ELR (cell line): ENCODE measurements around the gene COBLL1.
"Not testable (repeated sequence)": the region's sequence is repeated elsewhere in the genome, so short reads cannot be mapped to it uniquely, and the experiment has no call there.

ENCODE experiments used
- DNase-seq: peaks from one replicate; pipeline ENCODE4 v3.0.0-alpha.2; 2015; ENCODE audit warnings: low read depth

COBLL1 gene, protein sequence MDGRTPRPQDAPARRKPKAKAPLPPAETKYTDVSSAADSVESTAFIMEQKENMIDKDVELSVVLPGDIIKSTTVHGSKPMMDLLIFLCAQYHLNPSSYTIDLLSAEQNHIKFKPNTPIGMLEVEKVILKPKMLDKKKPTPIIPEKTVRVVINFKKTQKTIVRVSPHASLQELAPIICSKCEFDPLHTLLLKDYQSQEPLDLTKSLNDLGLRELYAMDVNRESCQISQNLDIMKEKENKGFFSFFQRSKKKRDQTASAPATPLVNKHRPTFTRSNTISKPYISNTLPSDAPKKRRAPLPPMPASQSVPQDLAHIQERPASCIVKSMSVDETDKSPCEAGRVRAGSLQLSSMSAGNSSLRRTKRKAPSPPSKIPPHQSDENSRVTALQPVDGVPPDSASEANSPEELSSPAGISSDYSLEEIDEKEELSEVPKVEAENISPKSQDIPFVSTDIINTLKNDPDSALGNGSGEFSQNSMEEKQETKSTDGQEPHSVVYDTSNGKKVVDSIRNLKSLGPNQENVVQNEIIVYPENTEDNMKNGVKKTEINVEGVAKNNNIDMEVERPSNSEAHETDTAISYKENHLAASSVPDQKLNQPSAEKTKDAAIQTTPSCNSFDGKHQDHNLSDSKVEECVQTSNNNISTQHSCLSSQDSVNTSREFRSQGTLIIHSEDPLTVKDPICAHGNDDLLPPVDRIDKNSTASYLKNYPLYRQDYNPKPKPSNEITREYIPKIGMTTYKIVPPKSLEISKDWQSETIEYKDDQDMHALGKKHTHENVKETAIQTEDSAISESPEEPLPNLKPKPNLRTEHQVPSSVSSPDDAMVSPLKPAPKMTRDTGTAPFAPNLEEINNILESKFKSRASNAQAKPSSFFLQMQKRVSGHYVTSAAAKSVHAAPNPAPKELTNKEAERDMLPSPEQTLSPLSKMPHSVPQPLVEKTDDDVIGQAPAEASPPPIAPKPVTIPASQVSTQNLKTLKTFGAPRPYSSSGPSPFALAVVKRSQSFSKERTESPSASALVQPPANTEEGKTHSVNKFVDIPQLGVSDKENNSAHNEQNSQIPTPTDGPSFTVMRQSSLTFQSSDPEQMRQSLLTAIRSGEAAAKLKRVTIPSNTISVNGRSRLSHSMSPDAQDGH

DNA sequence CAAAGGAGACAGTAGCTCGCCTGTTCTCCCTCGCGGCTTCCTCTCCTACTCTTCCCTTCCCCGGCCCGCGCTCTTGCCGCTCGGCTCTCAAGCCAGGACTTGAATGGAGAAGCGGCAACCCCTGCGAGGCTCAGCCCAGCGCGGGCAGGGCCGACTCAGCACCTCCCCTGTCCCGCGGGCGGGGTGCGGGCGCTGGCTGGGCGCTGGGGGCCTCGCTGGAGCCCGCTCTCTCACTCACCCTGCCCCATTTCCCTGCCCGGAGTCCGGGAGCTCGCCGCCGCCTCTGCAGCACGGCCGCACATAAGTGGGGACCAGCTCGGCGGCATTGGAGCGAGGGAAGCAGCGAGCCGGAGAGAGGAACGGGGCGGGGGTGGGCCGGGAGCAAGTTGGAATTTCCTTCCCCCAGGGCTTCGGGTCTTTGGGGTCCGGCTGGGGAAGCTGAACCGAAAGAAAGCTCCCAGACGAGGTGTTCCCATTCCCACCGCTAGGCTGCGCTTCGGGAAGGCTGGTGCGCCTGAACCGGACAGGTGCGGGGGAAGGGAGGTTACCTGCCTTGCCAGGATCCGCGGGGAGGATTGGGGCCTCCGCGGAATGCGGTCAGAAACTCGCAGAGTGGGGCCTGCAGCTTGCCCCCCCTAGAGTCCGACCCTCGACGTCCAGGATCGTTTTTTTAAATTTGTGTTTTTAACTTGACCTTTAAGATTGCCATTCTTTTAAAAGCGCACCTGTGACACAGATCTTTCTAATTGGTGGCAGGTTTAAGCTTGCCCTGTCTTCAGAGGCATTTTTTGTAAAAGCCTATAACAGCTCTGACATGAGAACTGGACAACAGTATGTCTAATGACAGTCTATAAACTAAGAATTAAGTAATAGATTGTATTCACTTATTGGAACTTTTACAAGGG, at the start of gene COBLL1:
COBLL1 (minus strand) TSS at position 105 of the 905 bp plus-strand sequence. CDS start 627 bp downstream, outside the sequence.
- peak; percentile 77 for DNase-seq

DNA sequence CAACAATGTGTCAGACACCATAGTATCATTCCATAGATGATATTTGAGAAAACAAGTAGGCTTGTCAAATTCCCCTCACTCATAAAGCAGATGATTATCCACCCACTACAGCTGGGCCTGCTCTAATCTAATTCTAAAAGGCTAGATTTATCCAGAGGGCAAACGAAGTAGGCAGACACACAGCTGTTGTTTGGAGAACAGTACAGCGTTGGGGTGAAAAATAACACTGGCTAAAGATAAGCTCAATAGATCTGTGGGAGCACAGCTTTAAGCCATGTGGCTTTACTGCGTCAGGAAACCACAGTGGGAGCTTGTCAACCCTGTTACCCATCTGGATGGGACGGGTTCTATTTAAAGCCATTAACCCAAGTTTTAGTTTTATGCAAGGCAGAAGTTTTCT, 48.9 kb upstream of the COBLL1 start:
- no peak for DNase-seq

DNA sequence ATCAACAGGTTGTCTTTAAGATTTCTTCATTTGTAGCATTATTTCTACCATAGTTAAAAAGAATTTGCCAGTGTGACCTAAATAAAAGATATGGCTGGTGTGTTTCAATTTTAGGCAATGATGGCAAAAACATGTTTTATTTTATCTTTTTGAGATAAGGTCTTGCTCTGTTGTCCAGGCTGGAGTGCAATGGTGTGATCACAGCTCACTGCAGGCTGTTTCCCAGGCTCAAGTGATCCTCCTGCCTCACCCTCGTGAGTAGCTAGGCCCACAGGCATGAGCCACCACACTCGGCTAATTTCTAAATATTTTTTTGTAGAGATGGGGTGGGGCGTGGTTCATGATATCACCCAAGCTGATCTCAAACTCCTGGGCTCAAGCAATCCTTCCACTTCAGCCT, 47.0 kb upstream of the COBLL1 start:
- no peak for DNase-seq

GRCh38 chr2:164887434-164888144, 46.0 kb upstream of the COBLL1 start:
- DNase-seq: no peak

DNA sequence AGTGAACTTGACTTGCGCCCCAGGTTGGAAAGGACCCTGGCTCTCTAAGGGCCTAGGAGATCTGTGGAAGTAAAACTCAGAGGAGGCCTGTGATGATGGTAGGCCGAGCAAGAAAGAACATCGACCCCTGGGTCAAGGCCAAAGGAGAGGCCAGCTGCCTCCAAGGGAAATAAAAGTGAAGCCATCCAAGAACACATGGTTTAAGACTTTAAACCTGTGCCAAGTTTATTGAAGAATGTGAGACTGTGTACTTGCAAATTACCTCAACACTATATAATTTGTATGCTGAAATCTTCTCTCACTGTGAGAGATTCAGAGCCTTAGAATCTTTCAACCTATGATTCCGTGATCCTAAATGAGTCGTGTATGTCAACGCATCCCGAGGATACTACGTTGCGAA, 40.7 kb upstream of the COBLL1 start:
- DNase-seq: no peak

DNA sequence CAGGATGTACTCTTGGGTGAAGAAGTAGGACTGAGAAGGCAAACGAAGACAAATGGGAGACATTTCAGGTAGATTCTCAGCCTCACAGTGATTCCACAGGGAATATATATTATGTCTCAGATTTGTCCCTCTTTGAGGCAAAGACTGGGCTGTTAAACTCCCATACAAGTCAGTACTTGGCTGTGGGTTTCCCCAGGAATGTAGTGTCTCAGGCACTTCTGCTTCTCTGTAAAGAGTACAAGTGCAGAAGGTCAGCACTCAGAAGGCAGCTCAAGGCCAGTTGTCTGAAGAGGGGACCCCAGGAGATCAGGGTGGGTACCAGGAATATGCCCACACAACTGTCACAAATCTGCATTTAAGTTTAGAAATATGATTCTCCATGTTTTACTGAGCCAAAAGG, 39.9 kb upstream of the COBLL1 start:
- no peak for DNase-seq

- no peak for DNase-seq
Observed at GRCh38 chr2:164879901-164880535, 38.4 kb upstream of the COBLL1 start.

GRCh38 chr2:164877927-164878326, 36.3 kb upstream of the COBLL1 start:
- DNase-seq: no peak

- DNase-seq: no peak
Observed at GRCh38 chr2:164877169-164877568, 35.5 kb upstream of the COBLL1 start.

DNA sequence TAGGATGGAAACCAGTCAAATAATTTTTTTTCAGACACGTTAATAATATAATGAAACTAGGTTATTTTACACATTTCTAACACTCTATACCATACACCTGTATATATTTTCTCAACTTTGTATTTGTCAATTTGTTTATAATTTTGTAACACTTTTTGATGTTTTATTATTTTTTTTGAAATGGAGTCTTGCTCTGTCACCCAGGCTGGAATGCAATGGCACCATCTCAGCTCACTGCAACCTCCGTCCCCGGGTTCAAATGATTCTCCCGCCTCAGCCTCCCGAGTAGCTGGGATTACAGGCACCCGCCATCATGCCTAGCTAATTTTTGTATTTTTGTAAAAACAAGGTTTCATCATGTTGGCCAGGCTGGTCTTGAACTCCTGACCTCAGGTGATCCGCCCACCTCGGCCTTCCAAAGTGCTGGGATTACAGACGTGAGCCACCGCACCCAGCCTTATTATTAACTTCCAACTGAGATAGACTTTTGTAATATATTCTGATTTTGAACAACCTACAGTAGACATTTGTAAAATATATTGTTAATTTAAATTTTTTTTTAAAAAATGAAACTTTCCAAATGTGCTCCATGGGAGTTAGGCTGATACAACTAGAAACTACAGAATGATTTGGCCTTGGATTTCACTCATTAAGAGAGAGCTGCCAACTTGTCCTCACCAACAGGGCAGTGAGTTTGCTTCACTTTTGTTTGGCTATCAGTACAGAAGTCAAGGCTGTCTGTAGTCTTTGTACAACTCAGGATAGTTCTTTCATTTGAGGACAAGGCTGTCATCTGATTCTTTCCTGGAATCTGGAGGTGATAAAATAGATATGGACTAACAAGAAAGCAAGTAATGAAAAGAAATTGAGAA, 33.9 kb upstream of the COBLL1 start:
- no peak for DNase-seq

DNA sequence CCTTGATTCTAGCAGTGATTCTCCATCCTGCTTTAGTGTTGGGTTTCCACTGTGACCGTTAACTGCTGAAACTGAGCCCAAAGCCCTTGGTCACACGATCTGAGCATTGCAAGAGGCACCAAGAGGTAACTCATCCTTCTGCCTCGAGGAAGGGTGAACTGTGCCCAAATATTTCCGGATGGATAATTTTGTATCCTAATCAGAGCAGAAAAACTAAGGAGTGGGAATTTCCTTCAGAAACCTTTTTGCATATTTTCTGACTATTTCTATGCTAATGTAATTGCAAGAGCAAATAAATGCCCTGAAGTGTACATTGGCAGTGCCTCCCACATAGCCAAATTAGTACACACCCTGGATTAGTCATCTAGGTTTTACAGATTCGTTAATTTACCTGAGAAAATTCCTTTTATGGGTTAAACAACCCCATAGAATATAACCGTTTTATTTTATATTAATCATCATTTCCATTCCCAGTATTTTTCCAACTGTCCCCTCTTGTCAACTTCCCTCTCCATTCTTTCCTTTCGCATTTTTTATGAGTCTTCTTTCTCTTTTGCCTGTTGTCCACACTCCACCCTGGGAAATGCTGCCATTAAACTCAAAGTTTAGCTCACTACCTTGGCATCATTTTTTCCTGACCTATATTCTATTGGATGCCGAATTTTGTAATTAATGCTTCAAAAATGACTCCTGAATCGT, 31.7 kb upstream of the COBLL1 start:
- DNase-seq: no peak

GRCh38 chr2:164871404-164871803, 29.8 kb upstream of the COBLL1 start:
- no peak for DNase-seq

DNA sequence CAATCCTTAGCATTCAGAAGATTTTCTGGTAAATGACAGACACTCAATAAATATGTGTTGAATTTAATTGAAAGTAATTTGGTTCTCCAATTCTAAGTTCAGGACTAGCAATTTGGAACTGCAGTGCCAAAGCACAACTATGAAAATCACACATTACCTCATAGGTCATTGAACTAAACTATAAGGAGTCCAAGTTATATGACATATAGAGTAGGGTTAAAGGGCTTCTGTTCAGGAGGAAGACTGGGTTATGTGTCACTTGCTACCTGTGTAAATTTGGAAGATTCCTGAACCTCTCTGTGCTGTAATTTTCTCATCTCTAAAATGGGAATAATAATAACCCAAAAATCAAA, 27.8 kb upstream of the COBLL1 start:
- no peak for DNase-seq

DNA sequence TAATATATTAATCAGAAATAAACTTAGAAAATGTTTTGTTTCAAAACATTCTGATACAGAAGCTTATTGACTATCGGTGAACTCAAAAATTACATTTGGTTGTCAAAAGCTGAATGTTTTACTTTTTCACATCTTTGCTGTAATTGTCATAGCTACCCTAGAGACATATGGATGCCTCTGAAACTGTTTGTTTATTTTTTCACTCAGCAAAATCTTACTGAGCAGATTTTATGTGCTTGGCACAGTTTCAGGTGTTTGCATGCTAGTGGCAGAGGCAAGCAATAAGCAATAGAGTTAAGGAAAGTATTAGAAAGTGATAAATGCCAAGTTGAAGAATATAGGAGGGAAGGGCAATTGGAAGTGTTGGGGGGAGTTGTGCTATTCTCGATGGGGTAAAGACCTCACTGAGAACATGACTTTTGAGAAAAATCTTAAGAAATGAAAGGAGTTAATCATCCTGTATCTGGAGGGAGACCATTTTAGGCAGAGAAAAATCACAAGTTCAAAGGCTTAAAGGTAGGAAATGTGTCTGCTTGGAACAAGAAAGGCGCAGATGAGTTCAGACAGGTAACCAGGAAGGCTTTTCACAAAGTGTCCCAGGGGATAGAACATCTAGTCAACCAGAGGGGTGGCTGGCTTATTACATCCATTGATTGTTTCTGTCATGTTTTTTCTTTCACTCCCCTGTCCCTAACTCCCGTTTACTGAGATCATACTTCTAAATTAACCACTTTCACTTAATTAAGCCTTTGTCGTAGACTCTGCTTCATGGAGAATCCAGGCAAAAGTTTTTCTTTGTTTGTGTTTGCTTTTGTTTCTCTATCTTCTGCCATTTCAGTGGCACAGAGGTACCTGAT, 27.2 kb upstream of the COBLL1 start:
- no peak for DNase-seq

DNA sequence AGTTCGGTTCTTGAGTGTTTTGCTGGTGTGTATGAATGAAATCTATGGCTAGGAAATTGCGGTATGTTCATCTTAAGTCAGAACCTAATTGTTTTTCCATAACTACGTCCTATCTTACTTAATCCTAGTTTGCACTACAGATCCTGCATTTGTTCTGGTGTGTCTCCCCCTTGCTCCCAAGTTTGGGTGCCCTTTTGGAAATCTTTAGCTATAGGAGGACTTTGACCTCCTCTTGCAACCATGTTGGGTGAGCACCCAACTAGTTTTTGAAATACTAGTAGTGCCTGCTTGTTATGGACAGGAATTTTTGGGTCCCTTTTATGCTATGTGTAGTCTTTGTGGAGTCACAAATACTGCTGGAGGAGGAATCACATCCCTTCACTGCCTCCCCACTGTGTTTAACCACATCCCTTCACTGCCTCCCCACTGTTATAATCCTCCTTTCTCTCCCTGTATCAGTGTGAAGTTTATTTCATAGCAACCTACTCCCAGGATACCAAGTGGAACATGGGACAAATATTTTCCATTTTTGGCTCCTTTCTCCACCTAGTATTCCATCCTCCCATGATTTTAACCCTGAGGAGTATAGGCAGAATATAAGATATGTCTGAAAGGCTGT, 26.3 kb upstream of the COBLL1 start:
- no peak for DNase-seq

- not testable (repeated sequence) for DNase-seq
Observed at GRCh38 chr2:164866381-164866780, 24.8 kb upstream of the COBLL1 start.

- no peak for DNase-seq
Observed at GRCh38 chr2:164860694-164861042, 19.0 kb upstream of the COBLL1 start.
